HepG2 (cell line): ENCODE data around the gene RNF40. TPM values are rescaled to one million over a fixed set of nuclear protein-coding genes. Genes with fewer than 3 reads are reported as not detected.

Experiments used
- AGO2 ChIP-seq: fragments of 200-400 bp; formaldehyde crosslinking; optimal IDR thresholded peaks from 2 replicates; pipeline ENCODE3; 2017; ENCODE audit warnings: mild to moderate bottlenecking, low read depth, low read length, moderate library complexity
- BCL6 ChIP-seq: IDR thresholded peaks from 2 replicates; pipeline ENCODE4 v1.6.1; 2016; ENCODE audit warnings: missing genetic modification reagents, missing compliant biosample characterization
- CEBPG ChIP-seq: IDR thresholded peaks from 2 replicates; pipeline ENCODE4 v1.6.1; 2016
- DZIP1 ChIP-seq: sonication (generic); formaldehyde crosslinking; IDR thresholded peaks from 2 replicates; pipeline ENCODE4 v1.5.0; 2020; ENCODE audit warnings: mild to moderate bottlenecking, missing genetic modification reagents
- KLF15 ChIP-seq: sonication (generic); formaldehyde crosslinking; IDR thresholded peaks from 2 replicates; pipeline ENCODE4 v1.8.1; 2023; ENCODE audit warnings: borderline replicate concordance, mild to moderate bottlenecking, inconsistent platforms, missing genetic modification reagents, mixed read lengths
- MLXIP ChIP-seq: sonication (generic); formaldehyde crosslinking; IDR thresholded peaks from 2 replicates; pipeline ENCODE4 v1.9.0; 2021; ENCODE audit warnings: missing genetic modification reagents, borderline replicate concordance
- NPAS2 ChIP-seq: sonication (generic); formaldehyde crosslinking; IDR thresholded peaks from 2 replicates; pipeline ENCODE4 v1.8.0; 2022; ENCODE audit warnings: mild to moderate bottlenecking, missing genetic modification reagents, borderline replicate concordance
- PHF8 ChIP-seq: sonication (generic); formaldehyde crosslinking; IDR thresholded peaks from 2 replicates; pipeline ENCODE4 v1.5.0; 2020; ENCODE audit warnings: missing genetic modification reagents
- TFDP2 ChIP-seq: sonication (generic); formaldehyde crosslinking; IDR thresholded peaks from 2 replicates; pipeline ENCODE4 v1.4.0; 2020; ENCODE audit warnings: missing genetic modification reagents
- THYN1 ChIP-seq: sonication (generic); formaldehyde crosslinking; IDR thresholded peaks from 2 replicates; pipeline ENCODE4 v1.8.1; 2023; ENCODE audit warnings: low read depth, mild to moderate bottlenecking, moderate library complexity, missing genetic modification reagents, borderline replicate concordance
- TRIM22 ChIP-seq: fragments of 450-650 bp; IDR thresholded peaks from 2 replicates; pipeline ENCODE4 v1.6.1; 2017
- TSC22D2 ChIP-seq: sonication (generic); formaldehyde crosslinking; IDR thresholded peaks from 2 replicates; pipeline ENCODE4 v1.5.1; 2020; ENCODE audit warnings: missing genetic modification reagents, mild to moderate bottlenecking, borderline replicate concordance
- ZBTB33 ChIP-seq: sonication (generic); formaldehyde crosslinking; IDR thresholded peaks from 2 replicates; pipeline ENCODE4 v1.4.0; 2020; ENCODE audit warnings: missing genetic modification reagents
- ZNF253 ChIP-seq: sonication (generic); formaldehyde crosslinking; IDR thresholded peaks from 2 replicates; pipeline ENCODE4 v1.8.0; 2022; ENCODE audit warnings: mild to moderate bottlenecking, missing genetic modification reagents, borderline replicate concordance
- ZNF644 ChIP-seq: IDR thresholded peaks from 2 replicates; pipeline ENCODE4 v1.6.1; 2016; ENCODE audit warnings: low read depth
- ZUFSP ChIP-seq: sonication (generic); formaldehyde crosslinking; IDR thresholded peaks from 2 replicates; pipeline ENCODE4 v1.9.0; 2021; ENCODE audit warnings: missing genetic modification reagents, mild to moderate bottlenecking, borderline replicate concordance
- polyA plus RNA-seq, 8 experiments: library from polyadenylated mRNA; depleted of rRNA in 3 of 8; stranded (reverse) in 7 of 8; unstranded in 1 of 8; fragments of >200 nt; fragmentation: Illumina TruSeq in 4 of 8; extraction: Trizol in 4 of 8; gene quantifications; 2 replicates each; pipeline versions ENCODE4 v1.2.1 to v1.2.3, GENCODE V29; 2011 to 2016; ENCODE audit warnings: low read depth in 4 of 8, missing spikeins in 1 of 8, mixed read lengths in 1 of 8; ENCODE audit not compliant: insufficient read depth in 1 of 8
- total RNA-seq, 5 experiments: library from RNA; depleted of rRNA; stranded (reverse); fragments of >200 nt; fragmentation: Illumina TruSeq; extraction: Trizol; gene quantifications; 2 replicates each; pipeline ENCODE4 v1.2.3, GENCODE V29; 2016; ENCODE audit warnings: low read depth in 1 of 5

Gene RNF40
- total and polyA plus RNA-seq, 2 of the 13 experiments (the other 11 are each of a cell fraction or from before 2014, with no cell fraction given) = 84.0 to 85.6 TPM

- TF ChIP-seq ZBTB33 (CRISPR knock-in tag) = no peak
- no peak for TF ChIP-seq ZUFSP
- TF ChIP-seq ZNF644 (CRISPR knock-in tag) = no peak
- TF ChIP-seq AGO2 = peak; percentile 93
- no peak for TF ChIP-seq NPAS2 (CRISPR knock-in tag)
- TF ChIP-seq KLF15 (CRISPR knock-in tag) = no peak
- 0 out of 2 replicates have a peak, but pooled peaks have one; percentile 13 for TF ChIP-seq BCL6 (CRISPR knock-in tag)
- TF ChIP-seq PHF8 = peak; percentile 54
- no peak for TF ChIP-seq TSC22D2 (CRISPR knock-in tag)
- TF ChIP-seq ZNF253 (CRISPR knock-in tag) = no peak
- no peak for TF ChIP-seq TRIM22
- no peak for TF ChIP-seq MLXIP
- TF ChIP-seq DZIP1 (CRISPR knock-in tag) = peak; percentile 53; the same call in 1 of the 2 replicates
- peak; percentile 89 for TF ChIP-seq TFDP2 (CRISPR knock-in tag)
- TF ChIP-seq THYN1 (CRISPR knock-in tag) = no peak
- no peak; the same call in 1 of the 2 replicates for TF ChIP-seq CEBPG
These were observed 14.1 kb upstream of the RNF40 start, which contains the start of gene PHKG2 (continued) for GRCh38 chr16:30747799-30748633.
